A549 (cell line): ENCODE measurements around the gene RGP1. TPM values are rescaled to one million over a fixed set of nuclear protein-coding genes. Genes with fewer than 3 reads are reported as not detected.

Source experiments
- ATAC-seq, 2 experiments: fragments of 200-7000 bp in 1 of 2; fragments of >200 bp in 1 of 2; cut with Nextera tagmentation in 1 of 2; cut with Tn5 transposase in 1 of 2; 3 replicates each; pipeline versions ENCODE4 v1.8.0 to v1.9.1; 2018 to 2020; ENCODE audit warnings: mild to moderate bottlenecking in 1 of 2, moderate library complexity in 1 of 2
- CTCF ChIA-PET: fragments of 300-600 bp; sonication (Branson Sonifier 250); formaldehyde crosslinking; extraction: SDS; loops from one replicate; lab custom pipeline; 2021; ENCODE audit warnings: antibody characterized with exemption, inconsistent platforms; lab: Yijun Ruan, JAX
- POLR2A ChIA-PET: fragments of 350-600 bp; formaldehyde crosslinking; extraction: SDS; loops from one replicate; lab custom pipeline; 2021; ENCODE audit warnings: antibody characterized with exemption, inconsistent platforms; lab: Yijun Ruan, JAX
- DNase-seq, 2 experiments: peaks; one replicate each; pipeline versions ENCODE4 v3.0.0 to v3.0.0-alpha.2; 2011 to 2016; ENCODE audit warnings: low read depth in 1 of 2, low spot score in 1 of 2
- FAIRE-seq: peaks from 2 replicates; lab custom pipeline; 2011; peaks lifted over from hg19 to GRCh38; lab: Jason Lieb, UNC
- H3K27ac ChIP-seq, 2 experiments: fragments of >200 bp; sonication (Bioruptor Twin); formaldehyde crosslinking; 3 replicates each; pipeline ENCODE4 v1.5.1; 2016 to 2017
- H3K4me1 ChIP-seq: fragments of >200 bp; sonication (Bioruptor Twin); formaldehyde crosslinking; 3 replicates; pipeline ENCODE4 v1.6.1; 2016
- H3K4me2 ChIP-seq: fragments of >200 bp; sonication (Bioruptor Twin); formaldehyde crosslinking; 3 replicates; pipeline ENCODE4 v1.6.1; 2016
- H3K4me3 ChIP-seq: fragments of >200 bp; sonication (Bioruptor Twin); formaldehyde crosslinking; 3 replicates; pipeline ENCODE4 v1.5.1; 2016
- H3K9me3 ChIP-seq: fragments of >200 bp; sonication (Bioruptor Twin); formaldehyde crosslinking; 3 replicates; pipeline ENCODE4 v1.6.1; 2016
- BHLHE40 ChIP-seq: IDR thresholded peaks from 2 replicates; pipeline ENCODE4 v1.6.1; 2012; ENCODE audit warnings: low read depth, low read length, inconsistent platforms
- CBX8 ChIP-seq: fragments of 200-600 bp; sonication (generic); IDR thresholded peaks from 2 replicates; pipeline ENCODE4 v1.6.1; 2016
- CHD4 ChIP-seq: fragments of 200-600 bp; sonication (generic); IDR thresholded peaks from 2 replicates; pipeline ENCODE4 v1.6.1; 2016; ENCODE audit warnings: antibody characterized with exemption, mild to moderate bottlenecking, borderline replicate concordance
- ESRRA ChIP-seq: fragments of 150-350 bp; IDR thresholded peaks from 2 replicates; pipeline ENCODE4 v1.6.1; 2014; ENCODE audit warnings: mild to moderate bottlenecking, low read length, borderline replicate concordance
- HOXB5 ChIP-seq: fragments of 250-450 bp; sonication (Bioruptor Pico); IDR thresholded peaks from 2 replicates; pipeline ENCODE4 v1.5.0; 2020; ENCODE audit warnings: mild to moderate bottlenecking, moderate library complexity
- JUNB ChIP-seq: fragments of >200 bp; sonication (Bioruptor Twin); formaldehyde crosslinking; IDR thresholded peaks from 2 replicates; pipeline ENCODE4 v1.6.1; 2016
- KDM1A ChIP-seq: fragments of 200-600 bp; sonication (generic); IDR thresholded peaks from 2 replicates; pipeline ENCODE4 v1.6.1; 2016; ENCODE audit warnings: low read depth, mild to moderate bottlenecking
- MAFK ChIP-seq: fragments of 450-650 bp; IDR thresholded peaks from 2 replicates; pipeline ENCODE4 v1.6.1; 2014; ENCODE audit not compliant: partially characterized antibody
- NFE2L2 ChIP-seq: fragments of 150-350 bp; conservative IDR thresholded peaks from 2 replicates; pipeline ENCODE4 v1.6.1; 2014; ENCODE audit warnings: low read length
- NR3C1 ChIP-seq: fragments of >200 bp; sonication (Bioruptor Twin); formaldehyde crosslinking; IDR thresholded peaks from 3 replicates; pipeline ENCODE4 v1.6.1; 2017
- POLR2AphosphoS2 ChIP-seq: conservative IDR thresholded peaks from 2 replicates; pipeline ENCODE4 v1.6.1; 2012; ENCODE audit warnings: low read length, improper control_type of control experiment, inconsistent platforms
- RAD21 ChIP-seq, 2 experiments: fragments of >200 bp in 1 of 2; sonication (Bioruptor Twin) in 1 of 2; formaldehyde crosslinking in 1 of 2; IDR thresholded peaks in 1 of 2; conservative IDR thresholded peaks in 1 of 2; 2 replicates in 1 of 2; 3 replicates in 1 of 2; pipeline ENCODE4 v1.6.1; 2012 to 2018; ENCODE audit warnings: inconsistent platforms in 1 of 2
- RFX5 ChIP-seq: fragments of 450-650 bp; IDR thresholded peaks from 2 replicates; pipeline ENCODE4 v1.7.1; 2014; ENCODE audit warnings: antibody characterized with exemption, mild to moderate bottlenecking, moderate library complexity
- SMC3 ChIP-seq: fragments of >200 bp; sonication (Bioruptor Twin); formaldehyde crosslinking; IDR thresholded peaks from 3 replicates; pipeline ENCODE4 v1.6.1; 2018; ENCODE audit warnings: inconsistent platforms
- TP53 ChIP-seq: fragments of 250-450 bp; sonication (Bioruptor Pico); IDR thresholded peaks from 2 replicates; pipeline ENCODE4 v1.5.0; 2021; ENCODE audit warnings: mild to moderate bottlenecking, moderate library complexity
- ZC3H11A ChIP-seq: fragments of 450-650 bp; IDR thresholded peaks from 2 replicates; pipeline ENCODE4 v1.6.1; 2014; ENCODE audit warnings: antibody characterized with exemption, mild to moderate bottlenecking
- ZFP36 ChIP-seq: fragments of 450-650 bp; IDR thresholded peaks from 2 replicates; pipeline ENCODE4 v1.6.1; 2014; ENCODE audit warnings: borderline replicate concordance; ENCODE audit not compliant: partially characterized antibody
- WGBS: methylation state at CpG from one replicate; pipeline ENCODE4 v1.1.6; 2017; ENCODE audit errors: missing lambda C conversion rate; 5-methylcytosine and 5-hydroxymethylcytosine counted together
- polyA plus RNA-seq, 4 experiments: library from polyadenylated mRNA; depleted of rRNA in 3 of 4; stranded (reverse); fragments of >200 nt; fragmentation: RNase III in 1 of 4; extraction: RNeasy Plus Mini Kit Qiagen cat#74134 plus additional on column Dnase treatment in 1 of 4; gene quantifications; 2 replicates in 3 of 4; 3 replicates in 1 of 4; pipeline ENCODE4 v1.2.3, GENCODE V29; 2011 to 2017
- TF ChIP-seq, protein P1 (sequence below): IDR thresholded peaks from 2 replicates; pipeline ENCODE4 v1.6.1; 2012; ENCODE audit warnings: low read depth, borderline replicate concordance
- TF ChIP-seq, protein P2 (sequence below): fragments of 250-450 bp; sonication (Bioruptor Pico); IDR thresholded peaks from 2 replicates; pipeline ENCODE4 v1.5.0; 2021; ENCODE audit warnings: mild to moderate bottlenecking, moderate library complexity, borderline replicate concordance
- TF ChIP-seq, protein P3 (sequence below): fragments of >200 bp; sonication (Bioruptor Twin); formaldehyde crosslinking; IDR thresholded peaks from 3 replicates; pipeline ENCODE4 v1.6.1; 2016
- TF ChIP-seq, protein P4 (sequence below): IDR thresholded peaks from 2 replicates; pipeline ENCODE4 v1.6.1; 2012
- TF ChIP-seq, protein P5 (sequence below): fragments of >200 bp; sonication (Bioruptor Twin); formaldehyde crosslinking; IDR thresholded peaks from 2 replicates; pipeline ENCODE4 v1.6.1; 2016
- TF ChIP-seq, protein P6 (sequence below): fragments of 250-450 bp; sonication (Bioruptor Pico); IDR thresholded peaks from 2 replicates; pipeline ENCODE4 v1.5.0; 2020; ENCODE audit warnings: low read depth, mild to moderate bottlenecking, moderate library complexity

Gene RGP1
- polyA plus RNA-seq, 2 of the 4 experiments (the other 2 are of a cell fraction), result 16.1 to 16.6 TPM

DNA sequence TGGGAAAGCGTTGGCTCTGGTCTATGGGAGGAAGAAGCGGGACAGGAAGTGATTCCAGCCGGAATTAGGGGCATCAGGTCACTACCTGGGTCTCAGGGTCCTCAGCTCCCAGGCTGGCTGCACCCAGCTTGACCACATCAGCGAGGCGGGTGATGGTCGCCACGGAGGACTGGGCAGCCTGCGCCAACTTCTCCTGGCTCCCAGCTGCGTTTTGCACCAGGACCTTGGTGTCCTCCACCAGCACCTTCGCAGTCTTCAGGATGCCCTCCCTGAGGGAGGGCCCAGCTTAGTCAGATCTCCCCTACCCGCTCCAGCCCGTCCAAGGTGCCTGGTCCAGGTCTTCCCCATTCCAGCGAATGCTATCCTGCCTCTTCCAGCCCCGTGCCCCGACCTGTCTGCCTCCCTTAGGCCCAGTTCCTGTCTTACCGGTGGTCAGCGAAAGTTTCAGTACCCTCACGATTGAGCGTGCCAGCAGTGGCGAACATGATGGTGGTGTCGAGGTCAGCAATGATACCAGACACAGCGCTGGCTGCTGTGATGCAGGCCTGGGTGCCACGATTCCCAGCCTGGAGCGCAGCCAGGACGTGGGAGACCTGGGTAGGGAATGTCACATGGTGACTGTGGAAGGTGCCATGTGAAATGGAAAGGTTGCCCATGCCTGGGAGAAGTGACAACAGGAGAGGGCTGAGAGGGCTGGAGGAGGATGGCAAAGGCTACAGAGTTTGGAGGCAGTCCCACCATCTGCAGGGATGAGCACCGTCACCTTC lies 45.0 kb upstream of the RGP1 start:
- H3K4me1 ChIP-seq, result no peaks in the 10 kb centered on the region
- H3K4me2 ChIP-seq, result no peak overlapping the region
- DNase-seq (no peak), ATAC-seq (no peak), FAIRE-seq (no peak)
- H3K4me3 ChIP-seq, result no peak overlapping the region
- CTCF ChIA-PET, result interaction anchor here (0.7 to 32.5 kb wide), 5 partner anchors 0 to 46 kb away, joined by 3 to 758 read pairs (median 16); partner anchors contain the start of genes CCDC107, CREB3, RMRP and TLN1
- H3K9me3 ChIP-seq, result no peaks in the 10 kb centered on the region
- H3K27ac ChIP-seq, result no peak overlapping the region
- TF ChIP-seq, protein P1, sequence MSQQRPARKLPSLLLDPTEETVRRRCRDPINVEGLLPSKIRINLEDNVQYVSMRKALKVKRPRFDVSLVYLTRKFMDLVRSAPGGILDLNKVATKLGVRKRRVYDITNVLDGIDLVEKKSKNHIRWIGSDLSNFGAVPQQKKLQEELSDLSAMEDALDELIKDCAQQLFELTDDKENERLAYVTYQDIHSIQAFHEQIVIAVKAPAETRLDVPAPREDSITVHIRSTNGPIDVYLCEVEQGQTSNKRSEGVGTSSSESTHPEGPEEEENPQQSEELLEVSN, result no peak
- TF ChIP-seq, protein P2, sequence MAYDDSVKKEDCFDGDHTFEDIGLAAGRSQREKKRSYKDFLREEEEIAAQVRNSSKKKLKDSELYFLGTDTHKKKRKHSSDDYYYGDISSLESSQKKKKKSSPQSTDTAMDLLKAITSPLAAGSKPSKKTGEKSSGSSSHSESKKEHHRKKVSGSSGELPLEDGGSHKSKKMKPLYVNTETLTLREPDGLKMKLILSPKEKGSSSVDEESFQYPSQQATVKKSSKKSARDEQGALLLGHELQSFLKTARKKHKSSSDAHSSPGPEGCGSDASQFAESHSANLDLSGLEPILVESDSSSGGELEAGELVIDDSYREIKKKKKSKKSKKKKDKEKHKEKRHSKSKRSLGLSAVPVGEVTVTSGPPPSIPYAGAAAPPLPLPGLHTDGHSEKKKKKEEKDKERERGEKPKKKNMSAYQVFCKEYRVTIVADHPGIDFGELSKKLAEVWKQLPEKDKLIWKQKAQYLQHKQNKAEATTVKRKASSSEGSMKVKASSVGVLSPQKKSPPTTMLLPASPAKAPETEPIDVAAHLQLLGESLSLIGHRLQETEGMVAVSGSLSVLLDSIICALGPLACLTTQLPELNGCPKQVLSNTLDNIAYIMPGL, result no peak
- TF ChIP-seq ESRRA, result no peak
- no peak for TF ChIP-seq NR3C1
- TF ChIP-seq, all 56 proteins: peak for 0
- POLR2A ChIA-PET, result interaction anchor here (0.7 kb wide), 1 partner anchor 33 kb away, joined by 3 read pairs; no protein-coding TSS in a partner anchor
- 96% methylated on average over 24 of the region's 26 CpGs for WGBS

DNA sequence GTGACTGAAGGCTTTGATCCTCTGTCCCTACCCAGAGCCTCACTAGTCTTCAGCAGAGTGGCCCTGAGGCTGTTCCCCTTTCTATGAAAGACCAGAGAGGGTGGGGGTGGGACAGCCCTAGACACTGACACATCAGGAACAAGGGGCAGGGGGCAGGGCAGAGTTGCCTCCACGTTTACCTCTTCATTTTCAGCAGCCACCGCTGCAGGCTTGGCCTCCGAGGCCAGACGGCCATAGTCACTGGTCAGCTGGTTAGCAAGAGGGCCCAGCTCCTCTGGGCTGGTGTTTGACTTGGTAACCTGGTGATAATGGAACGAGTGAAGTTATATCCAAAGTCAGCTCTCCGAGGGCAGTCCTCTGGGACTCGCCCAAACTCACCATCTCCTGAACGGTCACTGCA lies 43.7 kb upstream of the RGP1 start:
- ATAC-seq, result no peak
- no peak overlapping the region for H3K4me3 ChIP-seq
- no peaks in the 10 kb centered on the region for H3K4me1 ChIP-seq
- no peak for FAIRE-seq
- no peak overlapping the region for H3K27ac ChIP-seq
- ChIA-PET CTCF (interaction anchor here (1.8 to 32.5 kb wide), 4 partner anchors 2 to 59 kb away, joined by 4 to 758 read pairs (median 387); partner anchors contain the start of genes CCDC107, CREB3, RMRP and TLN1), POLR2A (interaction anchor here (1.5 kb wide), 1 partner anchor 9 kb away, joined by 4 read pairs; no protein-coding TSS in a partner anchor)
- H3K9me3 ChIP-seq, result no peaks in the 10 kb centered on the region
- 98% methylated on average over 8 of the region's 8 CpGs for WGBS
- no peak for DNase-seq
- no peak overlapping the region for H3K4me2 ChIP-seq
- TF ChIP-seq ZC3H11A (no peak), NFE2L2 (no peak), CHD4 (no peak), RAD21 (conservative IDR thresholded peaks at IDR 0.05 in 1 of 2, IDR thresholded peaks at IDR 0.05 in 1 of 2) (no peak), ZFP36 (no peak), SMC3 (no peak), POLR2AphosphoS2 (no peak), RFX5 (no peak), NR3C1 (no peak), HOXB5 (CRISPR knock-in tag) (no peak), CBX8 (no peak), JUNB (no peak), KDM1A (no peak), TP53 (no peak), MAFK (no peak), BHLHE40 (no peak)
- TF ChIP-seq, protein P3, sequence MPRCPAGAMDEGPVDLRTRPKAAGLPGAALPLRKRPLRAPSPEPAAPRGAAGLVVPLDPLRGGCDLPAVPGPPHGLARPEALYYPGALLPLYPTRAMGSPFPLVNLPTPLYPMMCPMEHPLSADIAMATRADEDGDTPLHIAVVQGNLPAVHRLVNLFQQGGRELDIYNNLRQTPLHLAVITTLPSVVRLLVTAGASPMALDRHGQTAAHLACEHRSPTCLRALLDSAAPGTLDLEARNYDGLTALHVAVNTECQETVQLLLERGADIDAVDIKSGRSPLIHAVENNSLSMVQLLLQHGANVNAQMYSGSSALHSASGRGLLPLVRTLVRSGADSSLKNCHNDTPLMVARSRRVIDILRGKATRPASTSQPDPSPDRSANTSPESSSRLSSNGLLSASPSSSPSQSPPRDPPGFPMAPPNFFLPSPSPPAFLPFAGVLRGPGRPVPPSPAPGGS, result no peak
- TF ChIP-seq, protein P4, sequence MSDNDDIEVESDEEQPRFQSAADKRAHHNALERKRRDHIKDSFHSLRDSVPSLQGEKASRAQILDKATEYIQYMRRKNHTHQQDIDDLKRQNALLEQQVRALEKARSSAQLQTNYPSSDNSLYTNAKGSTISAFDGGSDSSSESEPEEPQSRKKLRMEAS, result no peak
- TF ChIP-seq, protein P5, sequence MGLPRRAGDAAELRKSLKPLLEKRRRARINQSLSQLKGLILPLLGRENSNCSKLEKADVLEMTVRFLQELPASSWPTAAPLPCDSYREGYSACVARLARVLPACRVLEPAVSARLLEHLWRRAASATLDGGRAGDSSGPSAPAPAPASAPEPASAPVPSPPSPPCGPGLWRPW, result no peak
- TF ChIP-seq, protein P6, sequence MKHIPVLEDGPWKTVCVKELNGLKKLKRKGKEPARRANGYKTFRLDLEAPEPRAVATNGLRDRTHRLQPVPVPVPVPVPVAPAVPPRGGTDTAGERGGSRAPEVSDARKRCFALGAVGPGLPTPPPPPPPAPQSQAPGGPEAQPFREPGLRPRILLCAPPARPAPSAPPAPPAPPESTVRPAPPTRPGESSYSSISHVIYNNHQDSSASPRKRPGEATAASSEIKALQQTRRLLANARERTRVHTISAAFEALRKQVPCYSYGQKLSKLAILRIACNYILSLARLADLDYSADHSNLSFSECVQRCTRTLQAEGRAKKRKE (CRISPR knock-in tag), result no peak
